Memory B cell (primary cell): ENCODE measurements around the gene FUT6.
A peak's percentile ranks its signal among the peaks of the same experiment; 100 is the strongest.

Experiments used
- ATAC-seq: fragments of 150-1000 bp; cut with Tn5 transposase; 2 replicates; pipeline ENCODE4 v1.10.0; 2021; ENCODE audit warnings: low read depth, mild to moderate bottlenecking, moderate library complexity
- DNase-seq, 2 donors: peaks; one replicate each; pipeline ENCODE4 v3.0.0; 2022; ENCODE audit warnings: low spot score in 2 of 2
- H3K27ac Mint-ChIP-seq: one replicate; pipeline ENCODE4 v1.8.0; 2022; ENCODE audit warnings: mild to moderate bottlenecking, moderate library complexity, mixed read lengths
- H3K27me3 Mint-ChIP-seq: one replicate; pipeline ENCODE4 v1.8.0; 2022; ENCODE audit warnings: mixed read lengths
- H3K36me3 Mint-ChIP-seq: one replicate; pipeline ENCODE4 v1.8.0; 2022; ENCODE audit warnings: mild to moderate bottlenecking, mixed read lengths
- H3K4me1 Mint-ChIP-seq: one replicate; pipeline ENCODE4 v1.8.0; 2022; ENCODE audit warnings: mixed read lengths
- H3K4me3 Mint-ChIP-seq: one replicate; pipeline ENCODE4 v1.8.0; 2022; ENCODE audit warnings: mild to moderate bottlenecking, moderate library complexity, mixed read lengths
- H3K9me3 Mint-ChIP-seq: one replicate; pipeline ENCODE4 v1.8.0; 2022; ENCODE audit warnings: mixed read lengths

Gene FUT6

DNA sequence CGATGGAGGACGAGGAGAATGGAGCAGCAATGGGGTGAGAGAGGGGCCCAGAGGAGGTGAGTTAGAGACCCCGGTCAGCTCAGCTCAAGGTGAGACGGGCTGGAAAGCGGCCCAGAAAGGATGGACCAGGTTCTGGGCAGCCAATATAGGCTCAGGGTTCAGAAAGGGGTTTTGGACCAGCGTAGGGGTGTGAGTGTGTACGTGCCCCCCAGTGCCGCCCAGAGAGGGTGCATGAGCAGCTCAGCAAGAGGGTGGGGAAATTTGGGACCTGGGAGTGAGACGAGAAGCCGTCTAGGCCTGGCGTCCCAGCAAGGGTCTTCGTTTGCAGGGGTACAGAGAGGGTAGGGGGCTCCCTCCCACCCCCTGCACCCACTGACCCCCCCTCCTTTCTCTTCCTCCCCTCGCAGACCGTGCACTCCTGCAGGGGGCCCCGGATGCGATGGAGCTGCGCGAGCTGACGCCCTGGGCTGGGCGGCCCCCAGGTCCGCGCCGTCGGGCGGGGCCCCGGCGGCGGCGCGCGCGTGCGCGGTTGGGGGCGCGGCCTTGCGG is 12.1 kb downstream of the FUT6 start:
- peaks cover 2% of the 10 kb centered on the region for H3K36me3 Mint-ChIP-seq
- peaks cover 2% of the 10 kb centered on the region for H3K9me3 Mint-ChIP-seq
- H3K4me3 Mint-ChIP-seq: peak overlapping the region; percentile 82
- peaks cover 16% of the 10 kb centered on the region for H3K27me3 Mint-ChIP-seq
- peaks cover 8% of the 10 kb centered on the region for H3K4me1 Mint-ChIP-seq
- peak overlapping the region; percentile 80 for H3K27ac Mint-ChIP-seq
- ATAC-seq (no peak), DNase-seq (no peak)

DNA sequence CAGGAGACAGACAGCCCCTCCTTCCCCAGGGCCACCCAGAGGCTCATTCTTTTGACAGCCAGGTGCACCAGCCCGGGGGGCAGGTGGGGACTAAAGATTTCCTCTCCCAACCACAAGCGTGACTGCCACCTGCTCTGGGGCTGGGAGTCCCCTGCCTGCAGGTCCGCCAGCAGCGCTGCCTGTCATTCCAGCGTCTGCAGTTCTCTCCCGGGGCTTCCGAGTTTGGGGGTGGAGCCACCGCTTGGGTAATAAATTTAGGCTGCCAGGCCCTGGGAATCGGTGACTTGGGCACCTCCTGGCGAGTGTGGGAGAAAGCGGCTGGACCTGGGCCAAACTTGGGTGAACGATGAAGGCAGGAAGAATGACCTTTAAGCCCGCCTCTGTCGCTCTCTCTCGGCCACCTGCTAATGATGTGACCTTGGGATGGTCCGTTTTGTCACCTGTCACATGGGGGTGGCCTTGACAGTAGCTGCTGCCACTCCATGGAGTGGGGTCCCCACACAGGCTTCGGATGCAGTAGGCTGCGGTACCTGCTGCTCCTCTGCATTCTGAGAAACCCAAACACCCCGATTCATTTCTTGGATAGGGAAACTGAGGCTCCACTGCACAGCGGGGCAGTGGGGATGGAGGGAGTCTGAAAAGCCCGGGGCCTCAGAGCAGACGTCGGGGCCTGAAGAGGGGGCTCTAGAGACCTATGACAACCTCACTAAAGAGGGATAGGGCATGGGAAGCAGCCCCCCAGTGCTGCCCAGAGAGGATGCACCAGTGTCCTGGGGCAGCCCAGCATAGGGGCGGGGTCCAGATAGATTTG is 12.8 kb downstream of the FUT6 start:
- peaks cover 10% of the 10 kb centered on the region for H3K27me3 Mint-ChIP-seq
- DNase-seq: no peak
- H3K36me3 Mint-ChIP-seq: peaks cover 2% of the 10 kb centered on the region
- peaks cover 8% of the 10 kb centered on the region for H3K4me1 Mint-ChIP-seq
- H3K4me3 Mint-ChIP-seq: peak overlapping the region; percentile 82
- H3K27ac Mint-ChIP-seq: peak overlapping the region; percentile 80
- H3K9me3 Mint-ChIP-seq: peaks cover 2% of the 10 kb centered on the region
- ATAC-seq: peak; percentile 40

DNA sequence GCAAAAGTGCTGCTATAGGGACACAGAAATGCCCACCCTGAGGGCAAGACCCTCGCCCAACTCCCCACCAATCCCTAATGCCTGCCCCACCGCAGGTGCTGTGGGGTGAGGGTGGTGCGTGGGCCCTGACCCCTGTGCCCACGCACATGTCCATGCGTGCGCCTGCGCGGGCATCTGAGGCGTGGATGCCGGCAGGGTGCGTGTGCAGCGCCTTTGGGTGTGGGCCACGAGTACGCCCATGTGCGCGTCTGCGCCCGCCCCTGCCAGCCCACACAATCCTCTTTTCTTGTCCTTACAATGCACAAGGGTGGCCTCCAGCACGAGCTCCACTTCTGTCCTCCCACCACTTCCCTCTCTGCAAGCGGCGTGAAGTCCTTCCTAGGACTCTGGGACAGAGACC is 14.3 kb downstream of the FUT6 start:
- Mint-ChIP-seq H3K9me3 (peaks cover 6% of the 10 kb centered on the region), H3K4me1 (peaks cover 11% of the 10 kb centered on the region), H3K4me3 (no peak overlapping the region), H3K36me3 (peaks cover 5% of the 10 kb centered on the region), H3K27me3 (peaks cover 13% of the 10 kb centered on the region), H3K27ac (no peak overlapping the region)
- ATAC-seq (no peak), DNase-seq (no peak)

DNA sequence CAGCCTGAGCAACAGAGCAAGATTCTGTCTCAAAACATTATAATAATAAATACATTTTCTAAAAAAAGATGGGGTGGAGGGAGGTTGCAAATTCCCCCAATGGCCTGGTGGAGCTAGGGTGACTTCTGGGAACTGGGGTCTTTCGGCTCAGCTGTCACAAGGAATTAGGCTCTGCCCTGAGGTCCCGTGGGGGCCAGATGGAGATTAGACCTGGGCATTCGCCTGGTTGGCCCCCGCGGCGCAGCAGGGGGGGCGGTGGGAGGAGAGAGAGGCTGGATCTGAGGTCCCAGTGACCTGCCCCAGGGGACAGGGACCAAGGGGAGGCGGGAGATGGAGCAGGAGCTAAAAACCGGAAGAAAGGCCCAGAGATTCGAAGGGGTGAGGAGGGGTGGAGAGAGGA is 14.8 kb downstream of the FUT6 start:
- H3K4me1 Mint-ChIP-seq: peaks cover 11% of the 10 kb centered on the region
- ATAC-seq (no peak), DNase-seq (no peak)
- peaks cover 6% of the 10 kb centered on the region for H3K9me3 Mint-ChIP-seq
- H3K4me3 Mint-ChIP-seq: no peak overlapping the region
- peaks cover 5% of the 10 kb centered on the region for H3K36me3 Mint-ChIP-seq
- H3K27ac Mint-ChIP-seq: no peak overlapping the region
- H3K27me3 Mint-ChIP-seq: peaks cover 12% of the 10 kb centered on the region

DNA sequence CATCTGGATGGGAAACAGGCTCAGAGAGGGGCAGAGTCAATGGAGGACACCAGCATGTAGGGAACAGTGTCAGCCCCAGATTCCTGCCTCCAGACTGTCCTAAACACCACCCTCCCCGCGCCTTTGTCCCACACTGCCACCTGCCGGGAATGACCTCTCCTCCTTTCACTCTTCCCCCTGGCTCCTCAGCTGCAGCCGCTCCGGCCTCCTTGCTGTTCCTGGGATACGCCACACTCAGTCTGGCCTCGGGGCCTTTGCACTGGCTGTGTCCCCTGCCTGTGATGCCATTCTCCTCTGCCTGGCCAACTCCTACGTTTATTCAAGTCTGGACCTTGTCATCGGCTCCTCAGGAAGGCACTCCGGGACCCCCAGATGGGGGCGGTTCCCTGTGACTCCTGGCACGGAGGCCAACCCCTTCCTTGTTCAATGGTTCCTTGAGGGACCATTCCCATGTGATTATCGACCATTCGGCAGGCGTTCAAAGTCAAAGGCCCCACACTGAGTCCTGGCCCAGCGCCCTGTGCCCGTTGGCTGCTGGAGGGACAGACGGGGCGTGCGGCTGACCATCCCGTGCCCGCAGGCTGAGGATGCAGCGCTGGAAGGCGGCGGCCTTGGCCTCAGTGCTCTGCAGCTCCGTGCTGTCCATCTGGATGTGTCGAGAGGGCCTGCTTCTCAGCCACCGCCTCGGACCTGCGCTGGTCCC is 15.8 kb downstream of the FUT6 start:
- Mint-ChIP-seq H3K4me1 (peaks cover 11% of the 10 kb centered on the region), H3K4me3 (no peak overlapping the region), H3K27me3 (peaks cover 14% of the 10 kb centered on the region), H3K9me3 (peaks cover 6% of the 10 kb centered on the region), H3K27ac (no peak overlapping the region), H3K36me3 (peaks cover 5% of the 10 kb centered on the region)
- ATAC-seq: no peak
- DNase-seq: no peak

DNA sequence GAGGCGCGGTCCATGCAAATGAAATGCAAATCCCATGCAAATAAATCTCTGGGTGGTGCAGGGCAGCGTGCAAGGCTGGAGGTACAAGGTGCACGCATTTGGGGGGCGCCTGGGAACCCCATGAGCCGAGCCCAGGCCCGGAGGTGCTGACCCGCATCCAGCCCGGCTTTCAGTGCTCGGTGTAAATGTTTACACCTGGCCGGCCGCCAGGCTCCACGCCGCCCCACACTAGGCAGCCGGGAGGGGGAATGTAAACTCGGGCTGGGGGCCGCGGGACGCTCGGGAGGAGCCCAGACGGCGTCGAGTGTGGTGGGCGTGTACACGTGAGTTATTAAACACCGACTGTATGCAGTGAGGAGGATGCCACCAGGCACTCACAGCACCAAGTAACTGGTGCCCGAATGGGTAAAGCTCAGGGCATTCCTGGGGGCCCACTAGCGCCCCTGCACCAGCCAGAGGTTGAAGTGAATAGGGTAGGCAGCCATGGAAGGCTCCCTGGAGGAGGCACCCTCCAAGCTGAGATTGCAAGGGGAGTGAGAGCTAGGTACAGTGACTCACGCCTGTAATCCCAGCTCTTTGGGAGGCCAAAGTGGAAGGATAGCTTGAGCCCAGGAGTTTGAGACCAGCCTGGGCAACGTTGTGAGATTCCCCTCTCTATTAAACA is 17.2 kb downstream of the FUT6 start:
- Mint-ChIP-seq H3K27me3 (peaks cover 17% of the 10 kb centered on the region), H3K4me1 (peaks cover 6% of the 10 kb centered on the region), H3K27ac (no peak overlapping the region), H3K4me3 (no peak overlapping the region), H3K9me3 (peaks cover 6% of the 10 kb centered on the region), H3K36me3 (peaks cover 6% of the 10 kb centered on the region)
- ATAC-seq (no peak), DNase-seq (no peak)

DNA sequence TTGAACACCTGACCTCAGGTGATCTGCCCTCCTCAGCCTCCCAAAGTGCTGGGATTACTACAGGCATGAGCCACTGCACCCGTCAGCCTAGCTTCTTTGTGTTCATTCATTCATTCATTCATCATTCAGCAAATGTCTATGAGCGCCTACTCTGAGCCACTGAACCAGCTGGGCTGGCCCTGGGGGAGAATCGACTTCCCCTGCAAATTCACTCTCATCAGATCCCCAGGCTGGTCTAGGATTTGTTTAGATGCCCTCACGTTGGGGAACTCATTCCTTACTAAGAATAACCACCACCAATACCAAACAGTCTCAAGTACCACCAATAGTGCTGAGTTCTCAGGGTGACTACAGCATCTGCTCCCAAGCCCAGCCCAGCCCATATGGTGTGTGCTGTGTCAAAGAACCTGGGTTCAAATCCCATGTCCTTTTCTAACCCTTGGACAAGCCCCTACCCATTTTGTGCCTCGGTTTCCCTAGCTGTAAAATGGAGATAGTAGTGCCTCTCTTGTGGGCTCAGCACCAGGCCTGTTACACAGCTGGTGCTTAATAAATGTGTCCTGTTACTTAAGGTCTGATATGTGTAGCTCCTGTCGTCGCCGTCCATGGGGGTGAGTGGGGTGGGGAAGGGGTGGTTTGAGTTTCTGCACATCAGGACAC is 17.9 kb downstream of the FUT6 start:
- peaks cover 19% of the 10 kb centered on the region for H3K27me3 Mint-ChIP-seq
- ATAC-seq (no peak), DNase-seq (no peak)
- H3K36me3 Mint-ChIP-seq: peaks cover 5% of the 10 kb centered on the region
- peaks cover 3% of the 10 kb centered on the region for H3K4me1 Mint-ChIP-seq
- peaks cover 4% of the 10 kb centered on the region for H3K9me3 Mint-ChIP-seq
- H3K27ac Mint-ChIP-seq: no peak overlapping the region
- H3K4me3 Mint-ChIP-seq: no peak overlapping the region

DNA sequence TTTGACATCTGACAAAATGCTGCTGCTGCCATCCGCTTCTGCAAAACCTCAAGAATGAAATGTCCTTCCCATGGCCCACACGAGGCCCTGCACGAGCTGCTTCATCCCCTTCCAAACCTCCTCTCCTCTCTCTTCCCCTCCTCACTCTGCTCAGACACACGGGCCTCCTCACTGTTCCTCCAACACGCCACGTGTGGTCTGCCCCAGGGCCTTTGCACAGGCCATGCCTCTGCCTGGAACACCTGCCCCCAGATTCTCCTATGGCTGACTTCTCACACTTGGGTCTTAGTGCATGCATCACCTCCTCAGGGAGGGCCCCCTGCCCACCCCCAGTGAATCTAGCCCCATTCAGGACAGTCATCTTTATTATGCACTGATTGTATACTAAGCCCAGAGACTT is 18.7 kb downstream of the FUT6 start:
- Mint-ChIP-seq H3K27ac (no peak overlapping the region), H3K27me3 (peaks cover 23% of the 10 kb centered on the region), H3K36me3 (peaks cover 5% of the 10 kb centered on the region), H3K9me3 (peaks cover 4% of the 10 kb centered on the region), H3K4me1 (peaks cover 3% of the 10 kb centered on the region), H3K4me3 (no peak overlapping the region)
- DNase-seq (no peak), ATAC-seq (no peak)

DNA sequence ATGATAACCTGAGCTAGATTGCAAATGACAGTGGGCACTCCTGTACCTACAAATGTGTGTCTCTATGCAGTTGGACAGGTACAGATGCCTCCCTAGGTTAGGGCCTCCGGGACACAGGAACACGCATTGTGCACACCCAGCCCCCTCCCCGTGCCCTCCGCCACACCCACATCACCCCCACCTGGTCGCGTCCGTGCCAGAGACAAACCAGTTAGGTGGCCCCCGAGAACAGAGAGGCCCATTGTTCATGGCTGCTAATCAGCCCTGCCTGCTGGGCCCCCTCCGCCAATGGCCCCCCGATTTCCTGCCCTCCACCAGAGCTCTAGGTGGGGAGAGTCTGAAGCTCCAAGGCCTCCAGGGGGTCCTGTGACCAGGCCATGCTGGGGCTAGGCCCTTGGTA is 20.9 kb downstream of the FUT6 start:
- peaks cover 4% of the 10 kb centered on the region for H3K9me3 Mint-ChIP-seq
- DNase-seq (no peak), ATAC-seq (no peak)
- H3K27ac Mint-ChIP-seq: no peak overlapping the region
- no peak overlapping the region for H3K4me3 Mint-ChIP-seq
- peaks cover 5% of the 10 kb centered on the region for H3K36me3 Mint-ChIP-seq
- H3K27me3 Mint-ChIP-seq: peaks cover 26% of the 10 kb centered on the region
- H3K4me1 Mint-ChIP-seq: peaks cover 3% of the 10 kb centered on the region

DNA sequence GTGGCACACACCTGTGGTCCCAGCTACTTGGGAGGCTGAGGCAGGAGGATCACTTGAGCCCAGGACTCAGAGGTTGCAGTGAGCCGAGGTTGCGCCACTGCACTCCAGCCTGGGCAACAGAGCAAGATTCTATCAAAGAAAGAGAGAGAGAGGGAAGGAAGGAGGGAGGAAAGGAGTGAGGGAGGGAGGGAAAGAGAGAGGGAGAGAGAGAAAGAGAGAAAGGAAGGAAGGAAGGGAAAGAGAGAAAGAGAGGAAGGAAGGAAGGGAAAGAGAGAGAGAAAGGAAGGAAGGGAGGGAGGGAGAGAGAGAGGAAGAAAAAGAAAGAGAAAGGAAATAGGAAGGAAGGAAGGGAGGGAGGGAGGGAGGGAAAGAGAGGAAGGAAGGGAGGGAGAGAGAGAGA is 22.3 kb downstream of the FUT6 start:
- H3K4me1 Mint-ChIP-seq: peaks cover 3% of the 10 kb centered on the region
- ATAC-seq: no peak
- H3K36me3 Mint-ChIP-seq: peaks cover 5% of the 10 kb centered on the region
- H3K27me3 Mint-ChIP-seq: peaks cover 26% of the 10 kb centered on the region
- no peak for DNase-seq
- H3K27ac Mint-ChIP-seq: no peak overlapping the region
- no peak overlapping the region for H3K4me3 Mint-ChIP-seq
- peaks cover 4% of the 10 kb centered on the region for H3K9me3 Mint-ChIP-seq

DNA sequence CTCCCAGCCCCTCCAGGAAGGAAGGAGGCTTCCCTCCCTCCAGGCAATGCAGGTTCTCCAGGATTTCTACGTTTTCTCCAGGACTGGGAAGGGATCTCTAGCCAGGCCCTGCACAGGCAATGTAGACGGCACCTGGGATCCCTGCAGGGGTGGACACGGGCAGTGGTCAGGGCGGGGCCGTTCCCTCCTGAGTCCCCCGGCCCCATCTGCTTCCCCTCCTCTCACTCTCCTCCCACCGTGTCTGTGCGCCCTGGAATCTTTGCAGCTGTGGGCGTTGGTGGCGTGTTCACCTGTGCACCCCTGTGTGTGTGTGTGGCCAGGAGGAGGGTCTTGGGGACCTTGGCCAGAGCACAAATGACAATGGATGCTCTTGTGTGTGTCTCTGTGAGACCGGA is 24.7 kb downstream of the FUT6 start:
- Mint-ChIP-seq H3K4me3 (no peak overlapping the region), H3K36me3 (peaks cover 2% of the 10 kb centered on the region), H3K27me3 (peaks cover 22% of the 10 kb centered on the region), H3K4me1 (no peaks in the 10 kb centered on the region), H3K9me3 (no peaks in the 10 kb centered on the region), H3K27ac (no peak overlapping the region)
- DNase-seq (no peak), ATAC-seq (no peak)

DNA sequence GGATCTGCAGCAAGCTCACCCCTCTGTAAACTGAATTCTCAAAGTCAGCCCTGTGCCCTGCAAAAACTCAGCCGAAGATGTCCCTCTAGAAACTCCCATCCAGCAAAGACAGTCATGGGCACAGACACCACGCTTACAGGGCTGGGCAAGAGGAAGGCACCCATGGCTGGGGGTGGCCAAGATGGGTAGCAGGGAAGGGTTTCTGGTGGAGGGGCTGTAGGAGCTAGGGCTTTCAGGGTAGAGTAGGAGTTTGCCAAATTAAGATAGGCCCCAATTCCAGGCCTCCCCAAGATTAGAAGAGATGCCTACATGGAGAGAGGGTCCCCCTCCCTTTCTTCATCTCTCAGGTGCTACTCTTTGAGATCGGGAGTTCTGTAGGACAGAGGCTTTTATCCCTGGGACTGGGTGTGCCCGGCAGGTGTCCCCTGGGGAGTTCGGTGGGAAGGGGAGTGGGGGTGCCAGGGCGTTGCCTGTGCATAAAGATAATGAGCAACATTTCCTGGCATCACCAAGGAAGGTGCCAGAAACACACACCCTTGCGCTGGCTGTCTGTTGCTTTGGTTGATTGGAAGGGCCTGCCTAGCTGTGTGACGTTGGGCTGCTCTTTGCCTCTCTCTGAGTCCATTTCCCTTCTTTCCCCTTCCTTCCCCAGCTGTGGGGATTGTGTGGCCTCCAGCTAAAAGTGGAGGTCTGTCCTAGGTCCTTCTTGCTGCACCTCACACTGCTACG is 25.2 kb downstream of the FUT6 start:
- Mint-ChIP-seq H3K9me3 (no peaks in the 10 kb centered on the region), H3K27ac (no peak overlapping the region), H3K36me3 (peaks cover 2% of the 10 kb centered on the region), H3K27me3 (peaks cover 20% of the 10 kb centered on the region), H3K4me1 (no peaks in the 10 kb centered on the region), H3K4me3 (no peak overlapping the region)
- DNase-seq (no peak), ATAC-seq (no peak)

DNA sequence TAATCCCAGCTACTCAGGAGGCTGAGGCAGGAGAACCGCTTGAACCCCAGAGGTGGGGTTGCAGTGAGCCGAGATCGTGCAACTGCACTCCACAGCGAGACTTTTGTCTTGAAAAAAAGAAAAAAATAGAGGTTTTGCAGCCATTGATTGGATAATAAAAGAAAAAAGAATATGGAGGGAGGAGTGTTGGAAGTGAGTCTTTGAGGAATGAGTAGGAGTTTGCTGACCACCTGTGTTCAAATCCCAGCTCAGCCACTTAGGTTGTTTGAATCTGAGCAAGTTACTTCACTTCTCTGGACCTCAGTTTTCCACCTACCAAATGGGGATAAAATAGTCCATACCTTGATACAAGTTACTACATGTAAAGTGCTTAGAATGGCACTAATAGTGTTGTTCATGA is 28.4 kb downstream of the FUT6 start:
- no peaks in the 10 kb centered on the region for H3K9me3 Mint-ChIP-seq
- peaks cover 6% of the 10 kb centered on the region for H3K27me3 Mint-ChIP-seq
- no peaks in the 10 kb centered on the region for H3K4me1 Mint-ChIP-seq
- H3K36me3 Mint-ChIP-seq: no peaks in the 10 kb centered on the region
- no peak overlapping the region for H3K4me3 Mint-ChIP-seq
- no peak for DNase-seq
- no peak overlapping the region for H3K27ac Mint-ChIP-seq
- no peak for ATAC-seq
